ENCODE measurements around the gene NRG2. TPM values are rescaled to one million over a fixed set of nuclear protein-coding genes. Genes with fewer than 3 reads are reported as not detected.

NRG2 gene
- total and polyA plus RNA-seq, 2 donors (not counting 3 experiments of a cell fraction or from before 2014, with no cell fraction given): 0.26 to 0.42 TPM

DNA sequence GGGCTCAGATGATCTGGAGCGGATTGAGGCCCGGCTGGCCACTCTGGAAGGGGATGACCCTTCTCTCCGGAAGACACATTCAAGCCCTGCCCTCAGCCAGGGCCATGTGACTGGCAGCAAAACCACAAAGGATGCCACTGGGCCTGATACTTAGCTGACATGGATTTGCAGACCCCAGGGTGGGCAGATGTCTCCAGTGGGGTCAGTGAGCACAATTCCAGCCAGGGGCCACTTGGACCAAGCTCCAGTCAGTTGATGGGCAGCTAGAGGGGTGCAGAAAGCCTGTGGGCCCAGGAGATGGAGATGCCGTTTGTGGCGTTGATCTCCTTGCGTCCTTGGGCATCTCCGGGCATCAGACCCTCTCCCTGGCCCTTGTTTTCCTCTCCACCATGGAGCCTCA lies 200.8 kb downstream of the NRG2 start:
- Histone ChIP-seq H3K79me2 (ENCODE audit: control insufficient read depth, insufficient read depth, low read length) (no peaks in the 10 kb centered on the region), H4K20me1 (replicated peaks; ENCODE audit: control insufficient read depth, extremely low read depth, insufficient read depth, low read length) (no peaks in the 10 kb centered on the region), H3K9me1 (replicated peaks; ENCODE audit: control insufficient read depth, extremely low read depth, insufficient read depth, low read length) (no peaks in the 10 kb centered on the region), H3K27me3 (ENCODE audit: control insufficient read depth in 2 of 2, insufficient read depth in 2 of 2, low read length in 2 of 2) (peaks cover 4 to 7% of the 10 kb centered on the region in 2 experiments), H3K36me3 (ENCODE audit: control insufficient read depth in 2 of 2, extremely low read depth in 1 of 2, insufficient read depth in 2 of 2, low read length in 2 of 2) (no peaks in the 10 kb centered on the region), H3K4me1 (ENCODE audit: control insufficient read depth, extremely low read depth, insufficient read depth, low read length) (no peaks in the 10 kb centered on the region), H3K4me2 (ENCODE audit: insufficient read depth, low read length) (no peak overlapping the region), H3K4me3 (replicated peaks in 1 of 3; ENCODE audit: insufficient read depth in 1 of 3, low read depth in 1 of 3, low read length in 3 of 3) (no peak overlapping the region), H3K9ac (replicated peaks; ENCODE audit: extremely low read depth, insufficient read depth, low read length) (no peak overlapping the region), H3K27ac (ENCODE audit: insufficient read depth, low read depth, low read length) (no peak overlapping the region), H3K9me3 (replicated peaks; ENCODE audit: control insufficient read depth, insufficient read depth, low read length) (no peaks in the 10 kb centered on the region), H2AFZ (ENCODE audit: low read depth, low read length) (no peak overlapping the region)
- no TSS peak for BruUV-seq (replicated peaks)
- FAIRE-seq: no peak
- dilution Hi-C loops (cut with MboI; ENCODE audit: extremely low pct_ligation_motif_present, low sequenced_read_pairs) (no loop called here), intact Hi-C loops (cut with micrococcal nuclease) (no loop called here)
- ChIA-PET CTCF (interaction anchor here (1.1 to 5.7 kb wide), 2 partner anchors 55 to 126 kb away, joined by 3 to 95 read pairs; no protein-coding TSS in a partner anchor), POLR2A (no interaction called here)
- TF ChIP-seq MYC (IDR thresholded peaks at IDR 0.05; ENCODE audit: low read depth, low read length): no peak
- no peak for TF ChIP-seq EZH2 (IDR thresholded peaks at IDR 0.05; ENCODE audit: borderline replicate concordance, low read depth, low read length, severe bottlenecking)
- no peak for TF ChIP-seq JUN (IDR thresholded peaks at IDR 0.05; ENCODE audit: borderline replicate concordance, insufficient read depth, insufficient read length, low read depth)
- TF ChIP-seq GATA2 (IDR thresholded peaks at IDR 0.05; ENCODE audit: insufficient read depth, insufficient read length, low read depth, low read length): no peak
- TF ChIP-seq CTCF (IDR thresholded peaks at IDR 0.05; ENCODE audit: extremely low read depth in 1 of 2, insufficient read depth in 1 of 2, low read depth in 1 of 2, low read length in 2 of 2): no peak
- TF ChIP-seq POLR2A (IDR thresholded peaks at IDR 0.05; ENCODE audit: low read depth, low read length): no peak
- no peak for TF ChIP-seq FOS (IDR thresholded peaks at IDR 0.05; ENCODE audit: borderline replicate concordance, insufficient read depth, low read length)
- no peak for TF ChIP-seq POLR2AphosphoS5 (IDR thresholded peaks at IDR 0.05; ENCODE audit: insufficient read depth, low read depth, low read length)
- TF ChIP-seq, protein P1, sequence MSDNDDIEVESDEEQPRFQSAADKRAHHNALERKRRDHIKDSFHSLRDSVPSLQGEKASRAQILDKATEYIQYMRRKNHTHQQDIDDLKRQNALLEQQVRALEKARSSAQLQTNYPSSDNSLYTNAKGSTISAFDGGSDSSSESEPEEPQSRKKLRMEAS (IDR thresholded peaks at IDR 0.05; ENCODE audit: insufficient read depth, insufficient read length): no peak
- no peak for DNase-seq (ENCODE audit: low read depth, low spot score)

All from endothelial cell of umbilical vein (primary cell).